A204.1 (cell line): ENCODE results near the gene NELL2.

Source experiments
- FAIRE-seq: peaks from 2 replicates; lab custom pipeline; 2012; peaks lifted over from hg19 to GRCh38; lab: Jason Lieb, UNC

Gene NELL2

DNA sequence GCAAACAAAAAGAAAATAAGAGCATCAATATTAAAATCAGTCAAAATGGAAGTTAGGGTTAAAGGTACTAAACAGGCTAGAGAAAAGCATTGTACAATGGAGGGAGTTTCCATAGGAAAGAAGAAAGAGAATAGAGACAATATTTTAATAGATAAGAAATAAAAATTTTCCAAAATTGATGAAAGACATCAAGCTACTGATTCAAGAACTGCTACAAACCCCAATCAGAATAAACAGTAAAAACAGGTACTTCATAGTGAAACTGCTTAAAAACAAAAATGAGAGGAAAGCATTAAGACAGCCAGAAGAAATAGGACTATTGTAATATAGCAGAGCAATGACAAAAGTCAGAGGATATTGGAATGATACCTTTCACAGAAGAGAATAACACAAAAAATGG lies 413.4 kb downstream of the NELL2 start:
- no peak for FAIRE-seq

DNA sequence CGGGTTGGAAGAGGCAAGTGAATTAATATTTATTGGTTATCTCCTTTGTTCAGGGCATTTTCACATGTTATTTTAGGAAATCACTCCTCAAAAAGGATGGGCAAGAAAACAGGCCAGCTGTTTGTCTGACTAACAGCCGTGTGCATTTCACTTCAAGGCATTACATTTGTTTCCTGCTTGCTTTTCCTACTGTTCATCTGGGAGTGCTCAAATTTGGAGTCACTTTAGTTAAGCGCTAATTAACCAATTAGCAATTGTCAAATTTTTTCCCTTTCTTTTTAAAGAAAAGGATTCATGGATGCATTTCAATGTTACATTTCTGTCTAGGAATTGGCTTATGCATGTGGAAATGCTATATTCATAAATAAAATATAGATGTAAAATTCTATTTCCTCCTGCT lies 415.9 kb downstream of the NELL2 start:
- no peak for FAIRE-seq

DNA sequence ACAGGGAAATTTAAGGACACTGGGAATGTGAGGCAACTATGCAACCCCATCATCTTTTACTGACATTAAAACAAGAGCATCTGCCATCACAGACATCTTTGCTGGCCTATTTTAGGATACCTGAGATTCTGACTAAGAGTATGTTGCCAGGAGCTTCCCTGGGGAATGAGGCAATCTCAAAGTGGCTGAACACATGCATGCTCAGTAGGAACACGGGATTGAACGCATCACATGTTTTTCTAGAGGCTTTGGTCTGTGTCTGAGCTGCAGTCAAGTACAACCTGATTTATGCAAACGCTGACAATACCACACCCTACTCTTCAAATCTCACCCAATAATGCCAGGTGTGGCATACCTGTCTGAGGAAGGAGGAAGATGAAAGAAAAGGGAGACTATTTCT lies 416.5 kb downstream of the NELL2 start:
- no peak for FAIRE-seq
